Measurements from ENCODE around the gene COG4.
"Not testable (repeated sequence)": the region's sequence is repeated elsewhere in the genome, so short reads cannot be mapped to it uniquely, and the experiment has no call there.

The COG4 gene

DNA sequence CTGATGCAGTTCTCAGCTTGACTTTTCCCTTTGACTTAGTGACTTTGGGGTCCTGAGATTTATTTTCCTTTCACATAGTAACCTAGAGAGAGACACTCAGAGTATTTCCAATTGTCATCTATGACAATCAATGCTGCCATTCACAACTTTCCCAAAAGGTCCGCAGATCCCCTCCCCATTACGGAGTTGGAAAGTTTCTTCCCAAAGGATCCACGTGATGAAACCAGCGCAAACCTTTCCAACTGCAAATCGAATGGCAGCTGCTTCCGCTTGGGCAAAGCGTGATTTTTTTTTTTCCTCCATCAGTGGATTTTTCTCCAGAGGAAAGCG, 69.5 kb downstream of the COG4 start:
- no peak for DNase-seq

DNA sequence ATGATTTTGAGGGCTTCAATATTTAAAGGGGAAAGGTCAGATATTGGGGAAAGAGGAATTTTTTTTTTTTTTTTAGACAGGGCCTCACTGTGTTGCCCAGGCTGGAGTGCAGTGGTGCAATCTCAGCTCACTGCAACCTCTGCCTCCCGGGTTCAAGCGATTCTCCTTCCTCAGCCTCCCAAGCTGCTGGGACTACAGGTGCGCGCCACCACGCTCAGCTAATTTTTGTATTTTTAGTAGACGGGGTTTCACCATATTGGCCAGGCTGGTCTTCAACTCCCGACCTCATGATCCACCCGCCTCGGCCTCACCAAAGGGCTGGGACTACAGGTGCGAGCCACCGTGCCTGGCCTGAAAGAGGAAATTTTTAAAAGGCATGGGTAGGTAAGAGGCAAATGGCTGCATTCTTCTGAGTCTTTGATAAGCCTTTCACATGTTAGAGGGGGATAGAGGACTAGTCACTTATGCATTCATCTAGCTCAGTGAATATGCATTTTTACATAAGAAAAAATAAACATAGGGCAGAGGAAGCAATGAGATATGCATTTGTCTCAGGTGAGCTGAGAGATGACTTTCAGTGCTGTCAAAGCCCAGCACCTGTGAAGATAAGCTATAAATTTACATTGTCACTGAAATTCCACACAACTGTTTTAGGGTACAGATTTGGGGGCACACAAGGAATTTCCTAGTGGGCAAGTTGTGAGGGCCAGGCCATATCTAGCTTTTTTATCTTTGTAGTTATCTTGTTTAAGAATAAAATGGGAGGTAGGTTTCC, 70.0 kb downstream of the COG4 start:
- no peak for DNase-seq

DNA sequence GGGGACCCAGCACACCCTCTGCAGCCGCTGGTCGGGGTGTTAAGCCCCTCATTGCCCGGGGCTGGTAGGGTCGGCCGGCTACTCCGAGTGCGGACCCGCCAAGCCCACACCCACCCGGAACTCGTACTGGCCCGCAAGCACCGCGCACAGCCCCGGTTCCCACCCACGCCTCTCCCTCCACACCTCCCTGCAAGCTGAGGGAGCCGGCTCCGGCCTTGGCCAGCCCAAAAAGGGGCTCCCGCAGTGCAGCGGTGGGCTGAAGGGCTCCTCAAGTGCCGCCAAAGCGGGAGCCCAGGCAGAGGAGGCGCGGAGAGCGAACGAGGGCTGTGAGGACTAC, 72.4 kb downstream of the COG4 start:
- not testable (repeated sequence) for DNase-seq

DNA sequence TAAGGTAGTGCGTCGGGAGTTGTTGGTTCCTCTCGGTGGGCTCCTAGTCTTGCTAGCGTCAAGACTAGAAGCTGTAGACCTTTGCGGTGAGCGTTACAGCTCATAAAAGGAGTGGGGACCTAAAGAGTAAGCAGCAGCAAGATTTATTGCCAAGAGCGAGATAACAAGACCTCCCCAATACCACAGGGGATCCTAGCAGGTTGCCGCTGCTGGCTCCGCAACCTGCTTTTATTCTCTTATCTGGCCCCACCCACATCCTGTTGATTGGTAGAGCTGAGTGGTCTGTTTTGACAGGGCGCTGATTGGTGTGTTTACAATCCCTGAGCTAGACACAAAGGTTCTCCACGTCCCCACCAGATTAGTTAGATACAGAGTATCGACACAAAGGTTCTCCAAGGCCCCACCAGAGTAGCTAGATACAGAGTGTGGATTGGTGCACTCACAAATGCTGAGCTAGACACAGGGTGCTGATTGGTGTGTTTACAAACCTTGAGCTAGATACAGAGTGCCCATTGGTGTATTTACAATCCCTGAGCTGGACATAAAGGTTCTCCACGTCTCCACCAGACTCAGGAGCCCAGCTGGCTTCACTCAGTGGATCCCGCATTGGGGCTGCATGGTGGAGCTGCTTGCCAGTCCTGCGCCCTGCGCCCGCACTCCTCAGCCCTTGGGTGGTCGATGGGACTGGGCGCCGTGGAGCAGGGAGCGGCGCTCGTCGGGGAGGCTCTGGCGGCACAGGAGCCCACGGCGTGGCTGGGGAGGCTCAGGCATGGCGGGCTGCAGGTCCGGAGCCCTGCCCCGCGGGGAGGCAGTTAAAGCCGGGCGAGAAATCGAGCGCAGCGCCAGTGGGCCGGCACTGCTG, 73.0 kb downstream of the COG4 start:
- not testable (repeated sequence) for DNase-seq

DNA sequence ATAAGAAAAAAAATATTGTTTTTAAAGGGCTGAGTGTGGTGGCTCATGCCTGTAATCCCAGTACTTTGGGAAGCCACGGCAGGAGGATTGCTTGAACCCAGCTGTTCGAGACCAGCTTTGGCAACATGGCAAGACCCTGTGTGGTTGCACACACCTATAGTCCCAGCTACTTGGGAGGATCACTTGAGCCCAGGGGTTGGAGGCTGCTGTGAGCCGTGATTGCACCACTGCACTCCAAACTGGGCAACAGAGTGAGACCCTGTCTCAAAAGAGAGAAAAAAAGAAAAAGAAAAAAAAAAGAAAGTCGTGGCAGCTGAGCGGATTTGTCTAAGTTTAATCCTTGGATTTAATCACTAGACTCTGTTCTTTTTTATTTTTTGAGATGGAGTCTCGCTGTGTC, 75.3 kb downstream of the COG4 start:
- DNase-seq: no peak

DNA sequence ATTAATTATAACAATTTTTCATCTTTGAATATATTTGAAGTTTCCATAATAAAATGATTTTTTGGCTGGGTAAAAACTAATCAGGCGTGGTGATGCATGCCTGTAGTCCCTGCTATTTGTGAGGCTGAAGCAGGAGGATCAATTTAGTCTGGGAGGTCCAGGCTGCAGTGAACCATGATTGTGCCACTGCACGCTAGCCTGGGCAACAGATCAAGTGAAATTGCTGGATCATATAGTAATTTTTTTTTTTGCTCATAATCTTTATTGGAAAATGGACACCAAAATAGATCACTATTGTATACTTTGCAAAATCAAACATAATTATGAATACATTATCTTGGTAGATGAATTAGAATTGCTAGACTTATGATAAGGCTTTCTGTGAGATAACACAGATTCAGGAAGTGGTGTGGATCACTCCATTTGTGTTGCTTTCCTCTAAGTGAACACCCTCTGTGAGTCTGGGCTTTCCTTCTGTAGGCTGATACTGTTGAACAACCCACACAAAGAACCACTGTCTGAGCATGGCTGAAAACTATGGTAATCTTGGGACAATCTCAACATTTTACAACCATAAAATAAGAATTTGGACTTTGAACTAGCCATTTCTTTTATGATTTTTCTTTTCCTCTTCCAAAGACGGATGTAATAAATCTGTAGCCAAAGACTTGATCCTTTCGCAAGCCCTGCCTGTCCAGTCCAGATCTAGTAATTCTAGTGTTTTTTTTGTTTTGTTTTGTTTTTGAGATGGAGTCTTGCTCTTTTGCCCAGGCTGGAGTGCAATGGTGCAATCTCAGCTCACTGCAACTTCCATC, 78.9 kb downstream of the COG4 start:
- DNase-seq: no peak

DNA sequence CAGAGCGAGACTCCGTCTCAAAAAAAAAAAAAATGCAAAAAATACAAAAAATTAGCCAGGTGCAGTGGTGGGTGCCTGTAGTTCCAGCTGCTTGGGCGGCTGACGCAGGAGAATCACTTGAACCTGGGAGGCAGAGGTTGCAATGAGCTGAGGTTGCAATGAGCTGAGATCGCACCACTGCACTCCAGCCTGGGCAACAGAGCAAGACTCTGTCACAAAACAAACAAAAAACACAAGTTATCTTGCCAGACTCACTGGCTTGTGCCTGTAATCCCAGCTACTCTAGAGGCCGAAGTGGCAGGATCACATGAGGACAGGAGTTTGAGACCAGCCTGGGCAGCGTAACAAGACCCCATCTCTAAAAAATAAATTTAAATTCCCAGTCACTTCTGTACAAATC, 81.0 kb downstream of the COG4 start:
- DNase-seq: no peak

DNA sequence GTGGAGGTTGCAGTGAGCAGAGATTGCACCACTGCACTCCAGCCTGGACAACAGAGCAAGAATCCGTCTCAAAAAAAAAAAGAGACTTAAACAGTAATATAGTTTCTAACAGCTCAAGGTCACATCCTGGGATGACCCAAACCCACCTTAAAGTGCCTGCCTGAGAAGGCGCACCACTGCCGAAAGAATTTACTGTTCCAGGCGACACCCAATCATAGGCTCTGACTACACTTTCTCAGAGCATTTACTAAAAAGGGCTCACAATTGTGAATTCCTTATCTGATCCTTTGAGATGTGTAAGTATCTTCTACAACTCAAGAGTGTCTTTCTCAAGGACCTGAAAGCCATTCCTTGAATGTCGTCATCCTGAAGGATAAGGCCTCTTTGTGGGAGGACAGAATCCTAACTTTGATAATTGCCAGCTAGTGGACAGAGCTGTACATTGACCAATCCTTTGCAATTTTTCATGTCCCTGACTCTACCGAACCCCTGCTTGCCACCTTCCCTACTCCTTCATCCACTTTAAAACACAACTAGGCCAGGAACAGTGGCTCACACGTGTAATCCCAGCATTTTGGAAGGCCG, 81.9 kb downstream of the COG4 start:
- no peak for DNase-seq

DNA sequence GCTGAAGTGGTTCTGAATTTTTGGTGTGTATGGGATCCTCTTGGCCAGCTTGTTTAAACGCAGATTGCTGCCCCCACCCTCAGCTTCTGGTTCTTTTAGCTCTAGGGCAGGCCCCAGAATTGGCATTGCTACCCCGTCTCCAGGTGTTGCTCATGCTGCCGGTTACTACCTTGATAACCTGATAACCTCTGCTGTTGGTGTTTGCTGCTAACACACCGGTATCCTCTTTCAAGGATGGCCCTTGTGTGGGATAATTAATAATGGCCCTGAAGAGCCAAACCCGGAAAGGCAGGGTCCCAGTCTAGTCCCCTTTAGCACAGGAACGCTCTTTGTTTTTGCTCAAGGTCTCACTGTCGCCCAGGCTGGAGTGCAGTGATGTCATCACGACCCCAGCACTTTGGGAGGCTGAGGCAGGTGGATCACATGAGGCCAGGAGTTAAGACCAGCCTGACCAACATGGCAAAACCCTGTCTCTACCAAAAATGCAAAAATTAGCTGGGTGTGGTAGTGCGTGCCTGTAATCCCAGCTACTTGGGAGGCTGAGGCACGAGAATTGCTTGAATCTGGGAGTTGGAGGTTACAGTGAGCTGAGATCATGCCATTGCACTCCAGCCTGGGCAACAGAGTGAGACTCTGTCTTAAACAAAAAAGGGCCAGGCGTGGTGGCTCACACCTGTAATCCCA, 83.2 kb downstream of the COG4 start:
- no peak for DNase-seq

DNA sequence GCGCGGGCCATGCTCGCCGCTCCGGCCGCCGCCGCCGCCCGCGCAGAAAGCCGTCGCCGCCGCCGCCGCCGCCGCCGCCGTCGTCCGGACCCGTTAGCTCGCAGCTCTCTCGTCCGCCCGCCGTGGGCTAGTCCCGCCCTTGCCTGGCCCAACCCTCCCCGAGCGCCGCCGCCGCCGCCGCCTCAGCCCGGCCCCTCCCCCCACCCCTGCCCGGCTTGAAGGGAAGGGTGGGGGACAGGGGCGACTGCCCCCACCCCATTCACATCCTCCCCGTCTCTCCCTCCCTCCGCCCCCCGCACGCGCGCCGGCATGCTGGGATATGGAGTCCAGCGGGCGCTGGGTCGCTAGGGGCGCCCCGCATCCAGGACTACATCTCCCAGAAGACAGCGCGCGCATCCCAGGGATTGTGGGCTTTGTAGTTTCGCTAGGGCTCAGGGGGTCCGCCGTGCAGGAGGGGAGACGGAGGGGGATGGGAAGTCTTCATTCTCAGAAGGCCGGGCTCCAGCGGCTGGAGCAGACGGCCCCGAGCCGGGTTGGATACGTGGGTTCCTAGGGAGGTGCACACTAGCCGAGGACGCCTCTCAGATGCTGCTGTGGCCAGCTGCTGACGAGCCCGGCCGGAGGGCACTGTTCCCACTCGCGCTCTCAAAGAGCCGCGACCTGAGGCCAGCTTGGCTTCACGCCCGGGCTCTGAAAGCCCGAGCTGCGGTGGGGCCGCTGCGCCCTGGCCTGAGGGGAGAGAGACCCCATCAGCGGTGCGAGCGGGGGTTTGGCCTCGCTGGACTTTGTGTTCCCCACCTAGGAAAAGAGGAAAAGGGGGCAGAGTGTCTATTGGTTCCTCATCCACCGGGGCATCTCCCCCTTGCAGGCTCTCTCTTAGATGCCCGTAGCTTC, 84.1 kb downstream of the COG4 start, which contains the start of gene ST3GAL2:
ST3GAL2 (minus strand) TSS at position 132 of the 894 bp plus-strand sequence. CDS start 40,570 bp downstream, outside the sequence.
- DNase-seq: peak; percentile 95

DNA sequence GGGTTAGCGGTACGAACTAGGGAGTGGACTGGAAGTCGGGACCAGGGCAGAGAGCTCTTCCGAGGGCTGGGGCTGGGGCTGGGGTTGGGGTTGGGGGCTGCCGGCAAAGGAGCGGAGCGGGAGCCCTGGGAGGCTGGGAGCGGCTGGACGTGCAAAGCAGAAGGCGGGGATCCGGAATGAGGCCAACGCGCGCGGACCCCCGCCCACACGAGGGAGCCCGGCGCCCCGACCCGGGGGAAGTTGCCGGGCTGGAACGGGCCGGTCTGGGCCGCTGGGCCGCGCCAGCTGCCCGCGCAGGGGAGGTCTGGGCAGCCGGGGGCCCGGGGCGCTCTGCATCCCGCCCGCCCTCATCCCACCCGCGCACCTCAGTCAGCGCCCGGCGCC, 84.8 kb downstream of the COG4 start:
- no peak for DNase-seq

DNA sequence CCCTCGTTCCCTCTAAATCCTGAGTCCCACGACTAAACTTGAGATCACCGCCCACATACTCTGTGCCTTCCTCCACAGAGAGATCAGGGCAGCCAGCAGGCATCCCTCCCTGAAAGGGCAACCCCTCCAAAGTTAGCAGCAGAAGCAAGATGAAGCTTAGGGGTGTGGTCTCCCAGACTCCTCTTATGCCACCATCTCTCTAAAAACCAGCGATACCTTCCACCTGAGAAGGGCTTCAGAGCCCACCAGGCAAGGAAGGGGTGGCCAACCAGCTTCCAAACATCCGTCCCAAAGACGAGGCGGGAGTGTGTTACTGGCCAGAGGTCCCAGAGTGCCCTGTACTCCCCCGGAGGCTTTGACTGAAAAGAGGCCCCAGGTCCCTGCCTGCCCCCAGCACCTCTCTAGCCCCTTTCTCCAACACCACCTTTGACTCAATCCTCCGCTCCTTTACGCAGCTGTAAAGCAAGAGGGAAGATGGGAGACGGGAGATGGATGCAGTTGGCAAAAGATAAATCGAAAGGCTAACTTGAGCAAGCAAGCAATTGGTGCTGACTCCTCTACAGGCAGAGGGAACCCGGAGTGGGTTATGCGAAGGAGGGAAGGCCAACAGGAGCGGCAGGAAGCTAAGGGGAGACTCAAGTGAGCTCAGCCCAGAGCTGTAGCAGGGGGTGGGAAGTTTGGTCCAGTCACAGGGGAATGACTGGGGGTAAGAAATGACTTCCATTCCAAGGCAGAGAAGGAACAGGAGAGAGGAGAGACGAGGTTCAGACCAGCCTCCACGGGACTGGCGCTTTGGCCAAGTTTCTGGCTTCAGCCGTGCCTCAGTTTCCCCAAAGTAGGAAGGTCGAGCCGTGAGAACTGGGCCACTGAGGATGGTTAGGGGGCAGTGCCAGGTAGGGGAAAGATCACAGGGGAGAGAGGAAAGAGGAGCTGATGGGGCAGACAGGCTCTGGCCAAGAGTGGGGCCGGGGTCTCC, 85.5 kb downstream of the COG4 start:
- no peak for DNase-seq

DNA sequence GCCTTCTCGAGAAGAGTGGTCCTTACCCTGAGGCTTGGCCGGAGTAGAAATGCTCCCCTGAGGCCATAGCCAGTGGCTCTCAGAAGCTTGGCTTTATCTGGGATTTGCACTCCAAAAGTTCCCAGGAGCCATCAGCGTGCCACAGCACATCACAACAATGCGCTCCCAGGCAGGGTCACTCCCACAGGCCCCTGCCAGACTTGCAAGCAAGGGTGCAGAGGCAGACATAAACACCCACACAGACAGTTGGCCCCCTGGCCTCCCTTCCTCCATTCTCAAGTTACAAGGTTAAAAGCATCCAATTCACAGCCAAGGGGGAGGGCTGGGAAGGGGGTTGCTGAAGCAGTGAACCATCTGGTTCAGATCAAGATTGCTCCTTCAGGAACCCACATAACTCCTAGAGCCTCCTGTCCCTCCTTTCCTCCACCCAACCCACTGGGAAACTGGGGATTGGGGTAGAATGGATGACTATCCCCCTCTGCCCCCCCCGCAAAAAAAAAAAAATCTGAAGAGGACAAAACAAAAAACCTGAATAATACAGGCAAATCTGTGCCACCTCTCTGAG, 86.3 kb downstream of the COG4 start:
- no peak for DNase-seq

DNA sequence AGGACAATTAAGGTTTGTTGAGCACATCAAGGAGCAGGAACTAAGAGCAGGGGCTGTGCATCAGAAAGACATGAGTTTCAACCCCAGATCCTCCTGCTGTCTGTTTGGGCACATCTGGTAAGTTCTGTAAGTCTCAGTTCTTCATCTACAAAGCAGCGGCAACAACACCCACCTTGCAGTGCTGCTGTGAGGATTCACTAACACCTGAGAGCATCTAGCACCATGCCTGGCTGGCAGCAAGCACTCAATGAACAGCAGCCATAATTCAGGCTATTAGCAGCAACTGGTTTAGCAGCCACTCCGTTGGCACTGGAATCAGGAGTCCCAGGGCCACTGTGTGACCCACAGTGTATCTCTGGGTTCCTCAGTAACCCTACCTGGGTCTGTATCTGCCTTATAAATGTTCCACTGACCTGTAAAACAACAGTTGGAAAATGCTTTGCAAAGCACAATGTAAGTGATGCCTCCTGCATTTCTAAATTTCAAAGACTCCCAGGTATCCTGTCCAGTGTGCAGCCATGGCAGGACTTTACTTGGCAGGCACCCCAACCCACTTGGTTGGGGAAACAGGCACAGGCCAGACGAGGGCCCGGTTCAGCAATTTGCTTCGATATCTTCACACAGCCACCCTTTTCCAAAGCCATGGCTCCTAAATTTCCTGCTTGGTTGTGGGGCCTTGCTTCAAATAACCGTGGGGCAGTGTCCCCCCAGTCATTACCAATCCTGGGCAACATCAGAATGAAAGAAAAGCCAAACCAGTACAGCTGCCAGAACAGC, 88.7 kb downstream of the COG4 start:
- DNase-seq: no peak

DNA sequence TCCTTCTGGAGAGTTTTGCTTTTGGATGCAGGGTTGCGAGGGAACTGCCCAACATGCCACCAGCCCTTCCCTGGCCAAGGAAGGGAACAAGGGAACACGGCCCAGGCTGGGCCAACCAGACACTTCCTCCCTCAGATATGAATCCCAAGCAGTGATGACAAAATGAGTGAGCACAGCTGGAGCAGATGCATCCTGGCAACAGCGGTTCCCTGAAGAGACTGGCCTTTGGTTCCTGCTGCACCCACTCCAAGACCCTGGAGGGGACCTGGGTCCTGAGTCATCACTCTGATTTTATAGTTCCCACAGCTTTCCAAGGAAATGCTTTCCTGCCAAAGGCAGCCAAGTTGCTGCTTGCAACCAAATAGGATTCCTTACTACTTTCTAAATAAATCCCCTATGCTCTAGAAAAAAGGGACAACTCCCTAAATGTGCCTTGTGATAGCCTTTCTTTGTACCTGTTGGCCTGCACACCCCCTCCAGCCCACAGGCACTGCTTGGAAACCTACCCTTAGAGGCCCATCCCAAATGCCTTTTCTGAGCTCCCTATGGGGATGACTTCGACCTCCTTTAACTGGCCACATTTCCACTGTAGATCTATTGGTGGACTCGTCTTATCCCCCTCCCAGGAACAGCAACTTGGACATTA, 89.8 kb downstream of the COG4 start:
- DNase-seq: no peak

DNA sequence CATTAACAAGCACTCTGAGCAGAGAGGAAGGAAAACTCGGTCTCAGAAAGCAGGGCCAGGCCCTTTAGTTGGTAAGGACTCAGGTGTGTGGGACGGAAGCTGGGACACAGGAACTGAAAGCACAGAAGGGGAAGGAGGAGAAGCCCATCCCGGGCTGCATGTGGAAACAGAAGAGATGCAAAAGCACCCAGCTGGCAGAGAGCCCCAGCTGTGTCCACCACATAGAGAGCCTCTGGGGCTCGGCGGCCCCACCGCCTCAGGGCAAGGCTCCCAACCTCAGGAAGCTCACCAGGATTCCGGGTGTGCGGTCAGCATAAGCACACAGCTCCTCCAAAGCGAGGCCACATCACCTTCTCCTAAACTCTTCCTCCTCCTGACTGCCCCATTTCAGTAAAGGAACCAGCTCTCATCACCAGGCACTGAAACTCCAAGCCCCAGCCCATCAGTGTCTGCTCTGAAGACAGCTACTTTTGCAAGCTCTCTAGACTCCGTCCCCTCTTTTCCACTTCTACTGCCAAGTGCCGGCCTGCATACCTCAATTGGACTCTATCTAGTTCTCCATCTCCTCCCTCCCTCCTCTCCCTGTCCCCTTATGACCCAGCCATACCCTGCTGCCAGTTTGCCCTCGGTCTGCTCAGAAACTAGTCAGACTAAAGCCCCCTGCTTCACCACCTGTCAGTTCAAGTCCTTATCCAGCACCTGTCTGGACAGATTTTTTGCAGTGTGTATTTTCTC, 90.5 kb downstream of the COG4 start:
- no peak for DNase-seq

DNA sequence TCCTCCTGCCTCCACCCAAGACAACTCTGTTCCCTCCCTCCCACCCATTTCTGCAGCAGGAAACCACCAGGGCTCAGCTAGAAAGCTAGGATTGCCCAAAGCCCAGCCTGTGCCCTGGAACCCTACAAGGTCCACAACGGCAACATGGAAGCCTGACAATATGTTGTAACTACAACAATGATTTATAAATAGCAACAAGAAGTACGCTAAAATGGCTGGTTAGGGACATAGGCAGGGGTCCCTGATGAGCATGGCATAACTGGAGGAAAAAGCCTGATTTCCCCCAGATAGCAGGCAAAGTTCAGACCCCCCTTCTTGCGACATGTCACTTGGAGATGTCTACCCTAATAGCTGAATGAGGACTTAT, 91.0 kb downstream of the COG4 start:
- no peak for DNase-seq
